HG03378 (cell line): ENCODE results near the gene OR4F6.
"Not testable (repeated sequence)": the region's sequence is repeated elsewhere in the genome, so short reads cannot be mapped to it uniquely, and the experiment has no call there.

Source experiments
- ATAC-seq: cut with Tn5 transposase; IDR thresholded peaks from one replicate; pipeline ENCODE4 v1.9.1; 2021; ENCODE audit warnings: mild to moderate bottlenecking, moderate library complexity; ENCODE audit not compliant: unreplicated experiment

OR4F6 gene

DNA sequence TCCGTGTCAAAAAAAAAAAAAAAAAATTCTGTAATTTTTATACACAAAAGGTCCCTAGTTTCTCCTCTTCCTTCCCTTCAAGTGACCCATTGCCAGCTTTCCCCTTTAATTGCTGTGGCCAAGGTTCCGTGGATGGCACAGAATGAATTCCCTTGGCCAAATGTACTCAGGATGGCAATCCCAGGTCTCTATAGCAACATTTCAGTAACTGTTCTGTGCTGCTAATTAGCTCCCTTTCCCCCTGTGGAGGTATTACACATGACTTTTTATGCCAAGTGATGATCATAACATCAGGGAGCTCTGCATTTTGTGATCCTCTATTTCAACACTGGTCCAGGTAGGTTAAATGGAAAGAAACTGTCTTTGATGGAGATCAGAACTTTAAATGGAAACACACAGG lies at the start of gene OR4F6:
Gene OR4F6 (plus strand): TSS at position 301 of the 400 bp plus-strand sequence. CDS start 2,211 bp downstream, outside the sequence.
- no peak for ATAC-seq

- not testable (repeated sequence) for ATAC-seq
These were observed 38.5 kb upstream of the OR4F6 start for GRCh38 chr15:101764669-101765339.

- ATAC-seq = not testable (repeated sequence)
These were observed 38.0 kb upstream of the OR4F6 start for GRCh38 chr15:101765340-101765671.

DNA sequence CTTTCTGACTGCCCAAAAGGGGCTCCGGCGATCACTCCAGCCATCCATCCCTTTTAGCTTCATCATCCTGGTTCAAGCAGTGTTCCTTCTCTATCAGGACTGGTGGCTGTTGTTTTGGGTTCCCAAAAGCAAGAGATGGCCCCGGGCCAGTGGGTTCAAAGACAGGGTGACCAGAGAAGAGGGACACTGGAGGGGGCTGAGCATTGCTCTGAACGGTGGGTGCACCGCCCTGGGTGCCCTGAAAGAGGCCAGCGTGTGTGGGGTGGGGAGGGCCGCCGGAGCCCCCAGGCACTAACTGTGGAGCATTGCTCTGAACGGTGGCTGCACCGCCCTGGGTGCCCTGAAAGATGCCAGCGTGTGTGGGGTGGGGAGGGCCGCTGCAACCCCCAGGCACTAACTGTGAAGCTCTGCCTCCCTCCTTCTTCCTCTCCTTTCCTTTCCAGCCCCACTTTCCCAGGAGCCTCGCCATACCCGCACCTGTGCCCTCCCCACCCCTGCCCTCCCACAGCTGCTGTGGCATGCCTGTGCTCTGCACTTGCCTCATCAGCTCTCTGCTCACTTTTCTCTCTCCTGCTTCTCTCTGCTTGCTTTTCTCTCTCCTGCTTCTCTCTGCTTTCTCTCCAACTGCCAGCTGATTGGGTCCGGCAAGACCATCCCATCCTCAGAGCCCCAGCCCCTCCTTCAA lies 37.4 kb upstream of the OR4F6 start:
- ATAC-seq = no peak

DNA sequence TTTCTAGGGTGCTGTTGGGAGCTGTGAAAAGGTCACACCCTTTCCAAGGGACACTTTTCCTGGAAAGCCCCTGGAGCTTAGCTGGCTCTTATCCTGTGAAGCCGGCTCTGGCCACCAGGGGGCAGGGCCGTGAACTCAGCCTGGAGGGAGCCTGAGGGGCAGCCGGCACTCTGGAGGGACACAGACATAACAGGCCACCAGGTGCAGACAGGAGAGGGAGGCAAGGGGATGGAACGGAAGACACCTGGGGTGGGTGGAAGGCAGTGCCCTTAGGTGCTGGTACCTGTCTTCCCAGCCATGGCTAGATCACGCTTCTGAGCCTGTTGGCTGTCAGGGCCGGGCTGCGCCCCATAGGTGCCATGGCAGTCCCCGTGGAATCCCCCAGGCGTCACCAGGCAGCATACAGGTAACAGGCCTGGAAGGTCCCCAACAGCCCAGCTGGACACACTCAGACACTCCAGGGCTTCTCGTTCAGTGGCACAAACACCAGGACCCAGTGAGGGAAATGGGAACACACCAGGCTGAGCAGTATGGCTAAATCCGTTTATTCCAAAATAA lies 36.1 kb upstream of the OR4F6 start:
- ATAC-seq = not testable (repeated sequence)

DNA sequence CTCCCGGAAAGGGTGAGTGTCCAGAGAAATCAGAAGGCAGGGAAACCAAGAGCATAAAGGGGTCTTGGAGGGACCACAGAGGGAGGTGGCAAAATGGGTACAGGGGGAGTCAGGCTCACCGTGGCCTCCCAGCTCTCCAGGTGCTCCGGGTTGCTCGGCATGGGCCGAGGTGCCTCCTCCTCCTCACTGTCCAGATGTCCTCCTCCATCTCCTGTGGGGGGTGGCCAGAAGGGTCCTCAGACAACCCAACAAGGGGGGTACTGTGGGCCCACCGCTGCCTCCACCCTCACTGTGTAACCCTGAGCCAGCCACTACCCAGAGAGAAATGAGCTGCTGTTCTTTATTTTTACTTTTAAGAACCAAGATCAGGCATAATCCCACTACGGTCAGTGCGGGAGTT lies 30.4 kb upstream of the OR4F6 start:
- no peak for ATAC-seq

- no peak for ATAC-seq
These were observed 29.7 kb upstream of the OR4F6 start for GRCh38 chr15:101773496-101774100.

GRCh38 chr15:101775136-101775535 lies 28.2 kb upstream of the OR4F6 start:
- no peak for ATAC-seq

- ATAC-seq = not testable (repeated sequence)
These were observed 24.7 kb upstream of the OR4F6 start for GRCh38 chr15:101778576-101778975.

GRCh38 chr15:101780225-101780624 lies 23.1 kb upstream of the OR4F6 start:
- ATAC-seq = not testable (repeated sequence)

DNA sequence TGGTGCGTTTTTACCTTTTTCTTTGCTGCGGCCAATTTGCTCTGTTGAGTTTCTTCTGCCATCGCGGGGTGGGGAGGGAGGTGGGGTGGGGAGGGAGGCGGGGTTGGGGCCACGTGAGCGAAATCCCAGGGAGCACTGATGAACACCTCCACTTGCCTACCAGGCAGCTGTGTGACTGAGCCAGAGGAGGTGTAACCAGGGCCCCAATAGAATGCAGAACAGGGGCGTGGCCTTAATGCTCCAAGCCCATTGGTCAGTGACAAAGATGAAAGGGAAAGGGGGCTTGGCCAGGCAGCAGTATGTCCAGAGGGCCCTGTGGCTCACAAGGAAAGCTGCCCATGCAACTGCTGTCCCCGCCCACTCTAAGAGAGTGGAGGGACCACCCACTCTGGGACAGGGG lies 21.4 kb upstream of the OR4F6 start:
- no peak for ATAC-seq

GRCh38 chr15:101784644-101785043 lies 18.7 kb upstream of the OR4F6 start:
- ATAC-seq = no peak

GRCh38 chr15:101786422-101786821 lies 16.9 kb upstream of the OR4F6 start:
- ATAC-seq = not testable (repeated sequence)

DNA sequence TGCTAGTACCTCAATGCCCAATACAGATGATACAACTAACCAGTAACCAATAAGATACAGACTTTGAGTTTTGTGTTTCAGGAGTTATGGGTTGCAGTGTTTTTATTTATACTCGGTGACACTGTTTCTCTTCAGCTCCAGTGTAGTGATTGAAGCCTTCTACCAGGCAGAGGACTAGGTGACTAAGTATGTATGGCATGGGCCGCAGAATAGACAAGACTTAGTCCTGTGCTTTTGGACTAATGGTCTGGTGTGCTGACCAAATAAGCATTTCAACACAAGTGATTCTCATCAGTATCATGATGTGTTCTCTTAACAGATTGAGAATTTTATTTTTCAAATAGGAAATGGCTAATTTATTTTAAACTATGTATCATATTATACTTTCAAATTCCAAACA lies 15.3 kb upstream of the OR4F6 start:
- not testable (repeated sequence) for ATAC-seq

GRCh38 chr15:101788503-101789269 lies 14.6 kb upstream of the OR4F6 start:
- ATAC-seq = not testable (repeated sequence)

DNA sequence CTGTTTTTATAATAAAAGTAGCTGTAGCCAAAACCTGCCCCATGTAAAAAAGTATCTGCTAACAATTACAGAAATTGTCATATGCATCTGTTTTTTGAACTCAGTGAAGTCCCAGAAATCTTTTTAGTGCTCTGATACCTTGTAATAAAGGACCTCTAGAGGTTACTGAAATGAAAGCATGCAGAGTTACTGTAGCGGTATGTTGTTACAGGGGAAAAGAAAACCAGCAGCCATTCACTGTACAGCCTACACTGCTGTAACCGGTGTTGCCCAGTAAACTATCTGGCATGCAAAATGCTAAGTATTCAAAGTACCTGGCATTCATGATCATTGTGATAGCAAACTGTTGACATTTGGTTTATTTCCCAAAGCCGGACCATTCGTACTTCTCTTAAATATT lies 12.6 kb upstream of the OR4F6 start:
- ATAC-seq = not testable (repeated sequence)

DNA sequence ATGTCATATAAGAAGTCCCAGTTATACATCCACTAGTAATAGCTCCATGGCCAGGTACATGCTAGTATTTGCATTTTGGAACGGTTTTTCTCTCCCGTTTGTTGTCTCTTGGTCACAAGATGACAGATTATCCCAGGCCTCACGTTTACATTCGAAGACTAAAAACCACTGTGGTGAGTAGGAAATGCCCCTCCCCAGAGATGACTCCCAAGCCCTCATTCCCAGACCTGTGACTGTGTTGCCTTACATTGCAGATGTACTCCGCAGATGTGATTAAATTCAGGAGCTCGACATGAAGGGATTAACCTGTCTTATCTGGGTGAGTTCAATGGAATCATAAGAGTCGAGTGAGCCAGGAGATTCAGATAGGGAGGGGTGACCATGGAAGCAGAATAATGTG lies 9.3 kb upstream of the OR4F6 start:
- ATAC-seq = not testable (repeated sequence)

DNA sequence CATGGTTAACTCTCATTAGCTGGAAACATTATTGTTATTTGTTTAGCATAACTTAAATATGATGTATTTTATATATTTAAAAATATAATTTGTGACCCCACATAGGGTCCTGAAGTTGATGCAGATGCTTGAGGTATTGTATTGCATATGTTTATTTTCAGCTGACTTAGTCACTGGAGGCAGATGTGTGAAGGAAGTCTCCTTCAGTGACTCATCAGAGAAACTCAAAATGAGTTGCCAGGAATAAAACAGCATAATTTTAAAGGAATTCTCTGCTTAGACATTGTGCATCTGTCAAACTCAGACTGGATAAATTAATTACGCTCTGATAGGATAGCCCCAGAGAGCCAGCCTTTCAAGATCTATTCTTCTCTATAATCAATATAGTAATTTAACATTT lies 7.9 kb upstream of the OR4F6 start:
- ATAC-seq = no peak

GRCh38 chr15:101799665-101800064 lies 3.6 kb upstream of the OR4F6 start:
- no peak for ATAC-seq

DNA sequence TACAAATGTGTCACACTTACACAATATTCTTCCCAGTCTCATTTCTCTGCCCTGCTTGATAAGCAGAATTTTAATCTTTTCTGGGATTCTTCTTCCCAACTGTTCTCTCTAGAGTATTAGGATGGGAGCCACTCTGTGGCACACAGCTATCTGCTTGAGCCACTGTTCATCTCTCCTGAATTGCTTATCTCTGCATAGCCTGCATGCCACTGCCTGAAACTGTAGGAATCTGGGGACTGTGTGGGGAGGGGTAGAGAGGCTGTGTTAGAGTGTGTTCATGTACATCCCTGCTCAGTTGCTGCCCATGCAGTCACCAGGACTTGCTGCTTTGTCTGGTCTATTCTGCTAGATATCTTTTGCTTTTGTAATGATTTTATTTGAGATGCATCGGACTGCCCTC lies 2.3 kb upstream of the OR4F6 start:
- ATAC-seq = no peak

DNA sequence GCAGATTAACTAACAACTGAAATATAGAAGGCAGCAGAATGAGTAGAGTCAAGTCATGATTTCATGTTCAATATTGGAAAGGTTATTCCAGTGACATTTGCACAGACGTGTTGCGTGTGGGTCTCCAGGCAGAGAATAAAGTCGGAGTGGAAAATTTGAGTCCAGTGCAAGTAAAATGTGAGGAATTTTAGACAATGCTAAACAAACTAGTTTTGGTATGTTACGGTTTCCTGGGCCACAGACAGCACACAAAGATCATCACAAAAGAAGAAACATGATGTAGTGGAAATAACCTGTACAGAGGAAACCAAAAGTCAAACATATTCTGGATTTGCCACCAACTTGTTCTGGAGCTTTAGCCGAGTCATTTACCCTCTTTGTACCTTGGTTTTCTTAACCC lies 367 bp downstream of the OR4F6 start:
- no peak for ATAC-seq
